Skin epidermis (tissue), 12 donors: Measurements from ENCODE around the gene EVA1B.

ENCODE experiments used
- H3K27ac ChIP-seq, 21 experiments: fragments of 200-600 bp; sonication (generic) in 11 of 21; one replicate each; pipeline ENCODE4 v1.5.0; 2020; ENCODE audit warnings: mild to moderate bottlenecking in 3 of 21, inconsistent platforms in 2 of 21, moderate library complexity in 2 of 21
- H3K4me3 ChIP-seq, 7 experiments: fragments of 200-600 bp; sonication (generic) in 2 of 7; one replicate each; pipeline ENCODE4 v1.5.0; 2020; ENCODE audit warnings: inconsistent platforms in 2 of 7, mild to moderate bottlenecking in 2 of 7, moderate library complexity in 1 of 7

EVA1B gene

DNA sequence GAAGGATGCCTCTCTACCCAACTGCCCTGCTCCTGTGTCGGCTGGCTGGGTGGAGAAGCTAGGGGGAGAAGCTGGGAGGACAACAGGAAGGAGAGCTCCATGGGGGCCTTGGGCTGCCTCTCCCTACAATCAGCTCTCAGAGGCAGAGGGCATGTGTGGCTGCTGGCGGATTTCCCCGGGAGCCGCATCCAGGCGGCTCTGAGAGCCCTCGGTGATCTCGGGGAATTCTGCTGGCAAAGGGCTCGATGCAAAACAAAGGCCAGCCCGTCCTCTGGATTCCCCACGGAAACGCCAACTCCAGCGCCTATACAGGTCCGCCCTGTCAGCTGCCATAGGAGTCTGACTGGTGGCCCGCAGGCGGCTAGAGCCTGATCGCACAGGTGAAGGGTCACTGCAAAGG is 26.4 kb upstream of the EVA1B start:
- peak overlapping the region in 20 of 21 experiments; percentile 64 to 90 (median 81) for H3K27ac ChIP-seq
- H3K4me3 ChIP-seq = no peak overlapping the region

DNA sequence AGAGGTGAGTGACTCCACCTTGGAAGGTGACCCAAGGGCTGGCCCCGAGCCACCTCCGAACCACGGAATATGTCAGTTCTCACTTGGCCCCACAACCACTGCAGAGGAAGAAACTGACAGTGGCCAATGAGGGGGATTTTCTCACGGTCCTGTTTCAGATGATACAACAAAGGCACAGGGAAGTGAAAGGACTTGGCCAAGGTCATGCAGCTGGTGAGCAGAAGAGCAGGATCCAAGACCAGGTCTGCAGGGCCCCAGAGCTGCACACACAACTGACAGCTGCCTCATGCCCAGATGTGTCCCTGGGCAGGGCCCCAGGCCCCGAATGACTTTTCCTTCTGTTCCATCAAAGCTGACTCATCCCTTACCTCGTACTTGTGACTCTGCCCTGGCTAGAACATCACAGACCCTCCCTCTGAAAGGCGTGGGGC is 25.8 kb upstream of the EVA1B start:
- Histone ChIP-seq H3K4me3 (no peak overlapping the region), H3K27ac (peak overlapping the region in 20 of 21 experiments; percentile 48 to 90 (median 81))

DNA sequence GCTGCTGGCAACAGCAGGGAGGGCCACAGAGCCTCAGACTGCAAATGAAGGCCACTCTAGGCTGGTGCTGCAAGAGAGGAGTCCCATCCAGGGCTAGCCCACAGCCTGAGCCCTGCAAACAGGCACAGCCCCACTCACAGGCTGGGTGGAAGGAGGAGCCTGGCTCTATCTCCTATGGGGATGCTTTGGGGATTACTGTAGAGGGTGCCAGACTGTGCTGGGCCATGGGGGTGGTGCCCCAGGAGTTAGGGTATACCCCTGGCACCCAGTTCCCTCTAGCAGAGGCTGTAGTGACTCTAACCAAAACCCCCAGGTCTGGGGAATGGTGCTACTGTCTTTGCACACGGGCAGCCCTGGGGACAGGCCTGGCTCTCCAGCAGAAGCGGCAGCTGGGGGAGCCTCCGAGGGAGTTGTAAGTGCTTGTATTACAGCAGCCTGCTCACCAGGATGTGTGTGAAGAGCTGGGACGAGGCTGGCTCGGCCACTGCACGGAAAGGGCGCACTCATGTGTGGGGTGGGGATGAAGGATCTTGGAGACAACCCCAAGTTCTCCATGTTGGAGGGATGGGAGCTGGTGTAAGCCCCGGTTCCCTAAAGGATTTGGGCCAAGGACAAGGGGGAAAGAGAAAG is 23.4 kb upstream of the EVA1B start:
- no peak overlapping the region for H3K4me3 ChIP-seq
- peak overlapping the region in 1 of 21 experiments; percentile 29 for H3K27ac ChIP-seq

DNA sequence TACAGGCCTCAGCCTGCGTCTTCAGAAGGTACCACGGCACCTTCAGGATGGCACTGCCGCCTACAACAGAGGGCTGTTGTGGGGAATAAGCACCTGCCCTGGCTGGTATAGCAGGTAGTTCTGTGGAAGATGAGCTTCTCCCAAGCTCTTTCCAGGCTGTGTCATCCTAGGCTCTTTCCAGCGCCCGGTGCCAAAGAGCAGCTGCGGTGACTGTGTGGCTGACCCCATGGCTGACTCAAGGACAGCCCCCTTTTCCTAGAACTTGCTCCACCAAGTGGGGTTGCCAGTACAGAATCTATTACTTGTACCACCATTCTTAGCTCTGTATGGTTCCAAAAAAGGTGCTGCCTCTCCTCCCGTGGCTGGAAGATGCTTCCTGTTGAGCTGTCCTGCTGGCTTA is 21.9 kb upstream of the EVA1B start:
- no peak overlapping the region for H3K4me3 ChIP-seq
- H3K27ac ChIP-seq = no peak overlapping the region

DNA sequence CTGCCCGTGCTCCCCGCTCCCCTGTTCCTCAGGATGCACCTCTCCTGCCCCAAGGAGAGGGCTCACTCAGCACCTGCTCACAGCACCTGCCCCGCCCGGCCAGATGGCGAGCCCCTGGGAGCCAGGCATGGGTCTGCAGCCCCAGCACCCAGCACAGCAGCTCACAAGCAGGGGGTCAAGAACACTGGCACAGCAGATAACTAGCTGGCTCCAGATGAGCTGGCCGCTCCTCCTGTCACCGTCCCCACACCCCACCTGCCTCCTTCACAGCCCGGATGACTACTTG is 20.9 kb upstream of the EVA1B start:
- Histone ChIP-seq H3K27ac (peak overlapping the region in 1 of 21 experiments; percentile 2), H3K4me3 (no peak overlapping the region)

DNA sequence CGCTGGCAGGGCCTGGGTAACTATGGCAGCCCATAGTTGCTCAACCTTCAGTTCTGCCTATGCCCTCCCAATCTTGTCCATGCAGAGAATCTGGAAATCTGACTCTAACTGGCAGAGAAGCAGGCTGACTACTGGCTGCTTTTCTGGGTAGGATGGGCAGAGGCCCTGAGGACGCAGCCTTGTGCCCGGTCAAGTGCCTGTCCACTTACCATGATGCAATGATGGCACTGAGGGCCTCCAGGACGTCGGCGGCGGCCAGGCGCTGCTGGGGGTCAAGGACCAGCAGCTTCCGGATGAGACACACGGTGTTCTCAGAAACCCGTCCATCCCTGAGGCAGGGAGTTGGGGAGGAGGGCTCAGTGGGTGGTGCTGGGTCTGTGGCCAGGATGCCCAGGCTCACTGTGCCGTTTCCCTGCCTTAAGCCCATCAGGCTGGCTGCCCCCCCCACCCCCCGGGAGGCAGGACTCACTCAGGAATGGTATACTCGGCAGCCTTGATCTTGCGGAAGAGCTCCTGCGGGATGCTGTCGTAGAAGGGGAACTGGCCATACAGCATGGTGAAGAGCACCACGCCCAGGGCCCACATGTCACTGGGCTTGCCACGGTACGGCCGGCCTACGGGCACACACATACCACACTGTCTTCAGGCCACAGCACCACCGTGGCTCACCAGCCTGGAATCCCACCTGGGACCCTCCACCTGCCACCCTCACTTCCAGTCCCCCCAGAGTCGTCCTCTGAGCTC is 20.4 kb upstream of the EVA1B start:
- Histone ChIP-seq H3K27ac (peak overlapping the region in 9 of 21 experiments; percentile 2 to 66 (median 53)), H3K4me3 (no peak overlapping the region)

DNA sequence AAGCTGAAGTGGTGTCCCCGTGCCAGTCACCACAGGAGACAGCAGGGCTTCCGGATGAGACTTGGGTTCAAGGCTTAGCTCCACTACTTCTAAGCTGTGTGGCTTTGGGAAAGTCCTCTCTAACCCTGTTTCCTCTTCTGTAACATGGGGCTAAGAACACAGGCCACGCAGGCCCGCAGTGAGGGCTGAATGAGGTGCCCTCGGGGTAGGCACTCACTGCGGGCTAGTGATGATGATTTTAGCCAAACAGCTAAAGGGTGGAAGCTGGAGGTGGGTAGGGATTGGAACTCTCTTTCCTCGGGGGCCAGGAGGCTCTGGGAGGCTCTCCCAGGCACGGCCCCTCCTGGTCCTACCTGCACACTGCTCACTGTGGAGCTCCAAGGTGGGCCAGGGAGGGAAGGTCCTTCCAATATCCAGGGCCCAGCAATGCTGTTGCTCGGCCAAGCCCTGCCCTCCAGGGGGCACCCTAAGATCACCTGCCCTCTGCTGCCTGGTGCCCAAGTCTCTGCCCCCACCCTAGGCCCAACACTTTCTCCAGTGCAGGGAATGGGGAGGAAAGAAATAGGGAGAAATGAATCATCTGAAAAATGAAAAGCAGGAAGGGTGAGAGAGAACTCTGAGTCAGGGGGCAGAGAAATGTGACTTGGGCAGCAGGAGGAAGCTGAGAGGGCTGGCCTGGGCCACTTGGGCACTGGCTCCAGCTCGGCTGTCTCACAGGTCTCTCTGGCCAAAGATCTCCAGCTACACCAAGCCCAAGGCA is 19.2 kb upstream of the EVA1B start:
- peak overlapping the region in 13 of 21 experiments; percentile 2 to 66 (median 50) for H3K27ac ChIP-seq
- H3K4me3 ChIP-seq = no peak overlapping the region

DNA sequence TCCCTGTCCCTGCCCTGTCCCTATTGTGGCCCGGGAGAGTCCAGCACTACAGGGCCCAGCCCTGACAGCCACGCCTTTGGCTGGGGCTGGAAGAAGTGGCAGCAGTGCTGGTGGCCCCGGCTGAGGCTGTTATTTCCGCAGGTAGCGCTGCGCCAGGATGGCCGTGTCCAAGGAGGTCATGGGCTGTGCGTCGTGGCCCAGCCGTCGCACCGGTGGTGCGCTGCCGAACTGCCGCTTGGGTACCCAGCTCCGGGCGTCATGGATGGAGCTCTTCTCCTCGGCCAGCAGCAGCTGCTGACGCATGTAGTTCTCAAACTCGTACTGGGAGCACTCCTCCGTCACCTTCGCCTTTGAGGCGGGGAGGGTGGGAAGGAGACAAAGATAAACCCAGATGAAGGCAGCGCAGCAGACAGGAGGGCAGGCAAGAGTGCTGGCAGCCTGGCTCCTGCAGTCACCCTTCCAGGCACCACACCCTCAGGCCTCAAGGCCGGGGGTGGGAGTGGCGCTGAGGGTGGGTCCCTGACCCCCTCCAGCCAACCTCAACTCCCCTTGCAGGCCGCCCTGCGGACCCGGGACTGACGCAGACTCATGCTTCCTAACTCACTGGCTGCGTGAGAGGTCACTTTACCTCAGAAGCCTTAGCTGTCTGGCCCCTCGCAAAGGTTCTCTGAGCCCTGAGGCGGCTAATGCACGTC is 18.3 kb upstream of the EVA1B start:
- no peak overlapping the region for H3K27ac ChIP-seq

DNA sequence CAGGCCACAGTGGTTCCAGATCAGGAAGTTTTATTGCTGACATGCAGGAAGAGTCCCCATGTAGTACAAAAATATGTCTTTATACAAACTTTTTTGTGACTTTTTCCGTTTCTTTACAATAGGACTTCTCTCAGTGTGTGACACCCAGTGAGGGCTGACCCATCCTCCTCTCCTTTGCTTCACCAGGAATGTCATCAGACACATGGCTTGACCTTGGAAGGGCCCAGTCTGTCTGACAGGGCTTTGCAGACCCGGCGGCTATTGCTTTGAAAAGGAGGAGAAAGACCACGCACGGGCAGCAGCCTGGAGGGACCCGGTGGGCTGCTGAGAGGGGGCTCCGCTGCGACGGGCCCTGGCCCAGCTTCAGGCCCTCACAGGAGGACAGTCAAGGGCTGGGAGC is 16.2 kb upstream of the EVA1B start:
- no peak overlapping the region for H3K27ac ChIP-seq
- no peak overlapping the region for H3K4me3 ChIP-seq

More for the DNA sequence above, 18.3 kb upstream of the EVA1B start:
- no peak overlapping the region for H3K4me3 ChIP-seq

DNA sequence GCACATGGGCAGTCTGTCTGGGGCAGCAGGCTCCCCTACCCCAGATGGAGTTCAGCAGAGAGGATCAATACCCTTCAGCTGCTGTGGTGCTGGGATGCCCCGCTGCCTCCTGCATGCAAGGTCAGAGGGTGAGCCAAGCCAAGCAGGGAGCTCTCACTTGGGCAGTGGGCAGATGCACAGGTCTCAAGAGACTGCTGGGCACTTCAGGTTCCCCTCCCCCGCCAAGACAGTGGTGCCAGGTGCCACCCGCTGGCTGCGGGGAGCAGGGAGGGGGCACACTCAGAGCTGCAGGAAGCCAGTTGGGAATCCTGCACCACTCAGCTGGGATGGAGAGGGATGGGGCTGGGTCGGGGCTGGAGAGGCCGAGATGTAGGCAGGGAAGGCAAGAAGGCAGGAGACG is 15.8 kb upstream of the EVA1B start:
- H3K27ac ChIP-seq = no peak overlapping the region

DNA sequence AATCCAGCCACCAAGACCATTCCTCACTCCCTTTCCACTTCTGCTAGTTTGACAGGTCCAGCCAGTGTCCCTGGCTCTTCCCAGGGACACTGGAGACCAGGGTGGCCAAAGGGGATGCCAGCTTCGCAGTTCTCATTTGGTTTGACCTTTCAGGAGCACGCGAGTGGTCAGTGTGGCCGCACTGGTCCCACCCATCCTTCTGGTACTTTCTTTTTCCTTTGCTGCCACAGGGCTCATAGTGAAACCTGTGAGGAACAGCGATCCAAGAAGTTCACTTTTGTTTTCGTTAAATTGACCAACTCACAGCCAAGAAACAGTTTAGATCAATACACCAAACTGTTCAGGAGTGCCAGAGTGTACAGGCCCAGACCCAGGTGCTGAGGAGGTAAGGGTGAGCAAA is 14.4 kb upstream of the EVA1B start:
- H3K27ac ChIP-seq = no peak overlapping the region
- no peak overlapping the region for H3K4me3 ChIP-seq

More for the DNA sequence above, 15.8 kb upstream of the EVA1B start:
- no peak overlapping the region for H3K4me3 ChIP-seq

DNA sequence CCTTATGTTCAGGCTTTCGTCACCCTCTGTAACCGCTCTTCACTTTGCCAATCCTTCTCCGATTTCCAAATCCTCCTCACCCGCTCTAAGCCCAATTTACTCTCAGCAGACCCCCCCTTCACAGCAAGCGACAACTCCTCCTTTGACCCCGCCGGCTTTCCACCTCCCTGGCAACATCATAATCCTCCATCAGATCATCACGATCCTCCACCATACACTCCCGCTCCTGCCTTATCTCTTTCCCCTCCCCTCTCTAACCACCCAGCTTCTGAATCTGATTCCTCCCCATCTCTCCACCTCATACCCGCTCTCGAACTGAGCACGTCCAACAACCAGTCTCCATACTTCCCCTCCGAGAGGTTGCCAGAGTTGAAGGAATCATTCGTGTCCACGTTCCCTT is 7.5 kb upstream of the EVA1B start:
- no peak overlapping the region for H3K4me3 ChIP-seq
- no peak overlapping the region for H3K27ac ChIP-seq

DNA sequence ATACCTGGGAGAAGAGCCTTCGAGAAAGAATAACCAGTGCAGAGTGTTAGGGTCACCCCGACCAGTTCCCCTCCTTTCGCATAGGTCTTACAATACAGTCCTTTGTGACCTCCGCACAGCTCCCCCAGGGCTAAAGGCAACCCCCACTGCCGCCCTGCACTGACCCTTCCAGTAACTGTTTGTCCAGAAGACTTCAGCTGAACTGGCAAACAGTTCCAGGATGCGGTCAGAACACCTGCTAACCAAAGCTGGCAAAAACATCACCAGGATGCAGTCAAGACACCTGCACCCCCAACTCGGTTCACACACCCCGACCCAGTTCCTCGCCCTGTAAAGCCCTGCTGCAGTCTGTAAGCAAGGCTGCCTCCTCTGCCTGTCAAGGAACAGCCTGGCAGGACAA is 6.4 kb upstream of the EVA1B start:
- no peak overlapping the region for H3K27ac ChIP-seq
- H3K4me3 ChIP-seq = no peak overlapping the region

DNA sequence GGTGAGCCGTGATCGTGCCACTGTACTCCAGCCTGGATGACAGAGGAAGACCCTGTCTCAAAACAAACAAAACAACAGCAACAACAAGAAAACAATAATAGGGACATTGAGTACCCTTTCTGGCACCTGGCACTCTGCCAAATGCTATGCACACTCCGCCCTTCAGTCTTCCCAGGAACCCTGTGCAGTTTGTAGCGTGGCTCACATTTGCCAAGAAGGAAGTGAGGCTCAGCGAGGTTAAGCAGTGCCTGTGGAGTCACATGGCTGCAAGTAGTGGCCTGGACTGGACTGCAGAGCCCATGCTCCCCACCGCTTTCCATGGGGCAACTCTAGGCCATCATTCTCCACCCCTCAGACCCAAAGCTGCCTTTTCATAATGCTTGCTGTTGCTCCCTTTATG is 5.3 kb upstream of the EVA1B start:
- Histone ChIP-seq H3K27ac (no peak overlapping the region), H3K4me3 (no peak overlapping the region)

DNA sequence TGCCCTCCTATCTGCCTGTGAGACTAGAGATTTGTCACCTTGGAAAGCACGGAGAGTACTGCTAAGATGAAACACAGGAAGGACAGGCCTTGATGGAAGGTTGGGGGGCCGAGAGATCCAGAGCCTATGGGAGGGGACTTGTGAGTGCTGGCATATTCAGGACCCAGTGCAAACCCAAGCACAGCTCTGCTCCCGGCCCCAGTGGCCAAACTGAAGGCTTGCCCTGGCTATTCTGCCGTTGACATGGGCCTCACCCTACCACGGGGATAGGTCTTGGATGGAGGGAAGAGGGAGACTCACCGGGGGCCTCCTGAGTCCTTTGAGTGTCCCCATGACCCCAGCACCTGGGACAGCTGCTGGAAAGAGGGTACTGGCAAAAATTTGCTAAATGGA is 4.6 kb upstream of the EVA1B start:
- peak overlapping the region in 1 of 21 experiments; percentile 2 for H3K27ac ChIP-seq
- H3K4me3 ChIP-seq = no peak overlapping the region

DNA sequence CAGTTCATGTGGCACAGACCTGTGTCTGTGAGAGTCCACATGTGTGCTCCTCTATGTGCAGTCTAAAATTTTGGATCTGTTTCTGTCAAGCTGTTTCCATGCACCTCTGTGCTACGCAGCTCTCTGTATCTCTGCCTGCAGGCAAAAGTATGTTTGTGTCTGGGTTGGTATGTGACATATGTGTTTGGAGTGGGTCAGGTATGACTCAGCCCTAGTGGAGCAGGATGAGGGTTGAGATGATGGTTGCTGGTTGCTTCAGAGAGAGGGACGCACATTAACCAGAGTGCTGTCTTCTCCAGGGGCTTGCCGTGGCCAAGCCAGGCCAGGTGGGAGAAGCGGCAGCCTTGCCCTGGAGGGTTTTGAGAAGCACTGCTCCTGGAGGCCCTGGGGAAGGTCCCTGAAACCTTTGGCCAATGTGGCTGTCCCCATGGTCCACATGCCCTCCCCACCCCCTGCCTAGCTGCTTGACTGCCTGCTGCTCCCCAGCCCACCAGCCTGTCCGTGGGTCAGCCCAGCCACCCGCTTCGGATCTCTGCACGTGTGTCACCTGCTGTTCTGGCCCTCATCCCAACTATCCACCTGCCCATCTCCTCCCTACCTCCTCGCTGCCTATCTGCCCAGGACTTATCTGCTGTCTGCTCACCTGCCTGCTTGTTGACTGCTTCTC is 4.1 kb upstream of the EVA1B start:
- no peak overlapping the region for H3K4me3 ChIP-seq
- H3K27ac ChIP-seq = peak overlapping the region in 1 of 21 experiments; percentile 2

DNA sequence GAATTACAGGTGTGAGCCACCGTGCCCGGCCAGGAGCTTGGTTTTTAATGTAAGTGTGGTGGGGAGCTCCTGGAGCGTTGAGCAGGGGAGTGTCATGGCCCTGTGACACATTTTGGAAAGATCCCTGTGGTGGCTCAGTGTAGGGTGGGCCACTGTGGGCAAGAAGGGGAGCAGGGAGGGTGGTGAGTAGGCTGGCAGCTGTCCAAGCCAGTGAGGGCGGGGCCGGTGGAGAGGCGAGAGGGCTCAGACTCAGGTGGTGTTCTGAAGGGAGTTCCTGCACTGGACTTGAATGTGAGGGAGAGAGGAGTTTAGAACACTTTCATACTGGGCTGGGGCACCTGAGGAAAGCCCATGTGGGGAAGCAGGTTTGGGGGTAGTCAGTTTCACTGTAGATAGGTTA is 3.1 kb upstream of the EVA1B start:
- no peak overlapping the region for H3K27ac ChIP-seq
- H3K4me3 ChIP-seq = no peak overlapping the region

DNA sequence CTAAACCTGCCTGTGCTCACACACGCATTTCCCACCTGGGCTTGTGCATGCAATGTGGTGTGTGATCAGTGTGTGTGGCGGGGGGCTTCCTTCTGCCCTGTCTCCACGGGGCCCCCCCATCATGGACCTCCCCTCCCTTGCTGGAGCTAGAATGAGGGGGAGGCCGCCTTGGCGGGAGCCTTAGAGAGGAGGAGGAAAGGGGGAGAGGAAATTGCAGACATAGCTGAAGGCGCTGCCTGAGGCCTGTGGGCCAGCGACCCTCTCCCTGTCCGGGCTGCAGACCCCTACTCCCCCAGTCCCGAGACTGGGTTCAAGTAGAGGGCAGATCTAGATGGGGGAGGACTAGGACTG is 883 bp upstream of the EVA1B start:
- Histone ChIP-seq H3K27ac (peak overlapping the region in 16 of 21 experiments; percentile 44 to 93 (median 86)), H3K4me3 (peak overlapping the region in 2 of 7 experiments; percentile 60 to 72)

DNA sequence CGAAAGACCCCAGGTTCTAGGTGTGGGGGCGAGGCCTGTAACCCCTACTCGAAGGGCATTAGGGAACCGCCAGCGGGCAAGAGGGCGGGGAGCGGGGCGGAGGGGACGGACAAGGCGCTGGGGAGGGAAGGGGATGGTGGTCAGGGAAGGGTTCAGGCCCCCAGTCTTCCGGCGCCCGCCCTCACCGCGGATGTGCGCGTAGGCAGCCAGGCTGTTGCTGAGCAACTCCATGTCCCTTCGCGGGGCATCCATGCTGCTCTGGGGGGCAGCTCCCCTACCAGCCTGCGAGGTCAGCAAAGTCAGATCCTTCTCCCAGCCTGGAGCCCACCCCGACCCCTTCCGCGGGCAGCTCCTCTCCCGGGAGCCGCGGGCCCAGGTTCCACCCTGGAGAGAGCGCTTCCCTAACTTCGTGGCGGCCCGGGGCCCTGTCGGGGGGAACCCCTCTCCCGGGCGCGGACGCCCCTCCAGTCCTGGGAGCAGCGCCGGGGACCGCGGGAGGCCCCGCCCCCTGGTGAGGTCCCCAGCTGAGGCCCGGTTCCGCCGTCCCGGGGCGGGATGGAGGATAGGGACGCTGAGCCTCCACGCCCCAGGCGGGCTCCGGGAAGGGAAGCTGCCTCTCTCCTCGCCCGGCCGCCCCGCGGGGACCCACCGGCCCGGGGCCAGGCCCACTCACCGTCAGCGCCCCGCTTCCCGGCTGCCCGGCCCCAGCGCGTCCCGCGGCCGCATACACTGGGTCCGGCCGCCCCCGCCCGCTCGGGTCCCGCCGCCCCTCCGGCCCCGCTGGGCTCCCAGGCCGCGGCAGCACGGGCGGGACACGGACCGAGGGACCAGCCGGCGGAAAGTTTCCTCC is 434 bp downstream of the EVA1B start:
- peak overlapping the region; percentile 60 to 93 (median 85) for H3K27ac ChIP-seq
- peak overlapping the region; percentile 60 to 78 (median 64) for H3K4me3 ChIP-seq
